AG09319 (cell line): Measurements from ENCODE around the gene TTI1.

Experiments
- DNase-seq: peaks from one replicate; pipeline ENCODE4 v3.0.0-alpha.2; 2010; ENCODE audit warnings: low read depth; ENCODE audit errors: extremely low read depth
- CTCF ChIP-seq: IDR thresholded peaks from 2 replicates; pipeline ENCODE4 v1.5.1; 2011; ENCODE audit warnings: low read depth, mild to moderate bottlenecking, inconsistent platforms, low read length, moderate library complexity

The TTI1 gene

GRCh38 chr20:38040276-38040675 is 7.0 kb upstream of the TTI1 start:
- TF ChIP-seq CTCF, result no peak
- DNase-seq, result no peak

- no peak for DNase-seq
- no peak for TF ChIP-seq CTCF
Measured at GRCh38 chr20:38036366-38036765, 3.1 kb upstream of the TTI1 start.

GRCh38 chr20:38034961-38035360 is 1.7 kb upstream of the TTI1 start:
- no peak for DNase-seq
- TF ChIP-seq CTCF, result no peak

GRCh38 chr20:38034108-38034649 is 923 bp upstream of the TTI1 start:
- no peak for DNase-seq

GRCh38 chr20:38032585-38033329 is 499 bp downstream of the TTI1 start:
- DNase-seq, result no peak
- no peak for TF ChIP-seq CTCF

More at GRCh38 chr20:38034108-38034649, 923 bp upstream of the TTI1 start:
- no peak for TF ChIP-seq CTCF

- no peak for TF ChIP-seq CTCF
- DNase-seq, result no peak
Measured at GRCh38 chr20:38031957-38032356, 1.3 kb downstream of the TTI1 start.

GRCh38 chr20:38029453-38029852 is 3.8 kb downstream of the TTI1 start:
- DNase-seq, result no peak
- no peak for TF ChIP-seq CTCF
